ENCODE results near the gene ARL2BP. TPM values are rescaled to one million over a fixed set of nuclear protein-coding genes. Genes with fewer than 3 reads are reported as not detected.

The ARL2BP gene
- total and polyA plus RNA-seq, 2 of the 13 experiments (the other 11 are each of a cell fraction or from before 2014, with no cell fraction given) = 64.3 to 67.6 TPM

- Histone ChIP-seq H4K20me1 (ENCODE audit: insufficient read depth, low read length) (peaks cover under 1% of the 10 kb centered on the region), H3K27me3 (ENCODE audit: control insufficient read depth in 1 of 2, insufficient read depth in 2 of 2, low read length in 2 of 2) (no peaks in the 10 kb centered on the region), H3K9me3 (ENCODE audit: low read length) (no peaks in the 10 kb centered on the region), H3K36me3 (replicated peaks in 1 of 2; ENCODE audit: control insufficient read depth in 1 of 2, insufficient read depth in 2 of 2, low read length in 2 of 2) (peaks cover 33 to 57% of the 10 kb centered on the region in 2 experiments; a peak in 4 of 5 replicates), H3K79me2 (ENCODE audit: insufficient read depth, low read length) (peaks cover 3% of the 10 kb centered on the region), H3K4me1 (ENCODE audit: insufficient read depth, low read length) (peaks cover 9% of the 10 kb centered on the region), H3K4me3 (replicated peaks in 1 of 3; ENCODE audit: insufficient read depth in 1 of 3, low read depth in 2 of 3, low read length in 3 of 3) (no peak overlapping the region), H2AFZ (ENCODE audit: low read length) (no peak overlapping the region), H3K27ac (ENCODE audit: extremely low read length, insufficient read depth, low read length) (no peak overlapping the region), H3K9ac (ENCODE audit: insufficient read depth, low read depth, low read length) (no peak overlapping the region), H3K4me2 (ENCODE audit: low read depth, low read length) (no peak overlapping the region)
- in situ Hi-C loops (cut with HindIII; ENCODE audit: extremely low pct_ligation_motif_present, low pct_unique_long_range_greater_than_20kb) = no loop called here
- no peak for DNase-seq (ENCODE audit: low spot score)
- 94% methylated on average over 9 of the region's 9 CpGs for WGBS (ENCODE audit: low lambda C conversion rate)
- ChIA-PET POLR2A (interaction anchor here (0.5 to 3.1 kb wide), 2 partner anchors 9 to 19 kb away, joined by 3 to 11 read pairs; no protein-coding TSS in a partner anchor), CTCF (ENCODE audit: low intra/inter-chr PET ratio, low total read pairs) (no interaction called here)
- intact Hi-C loops (cut with micrococcal nuclease; ENCODE audit: unreplicated experiment) = no loop called here
- ATAC-seq = no peak
- TF ChIP-seq ZKSCAN1 (IDR thresholded peaks at IDR 0.05; ENCODE audit: low read length) (no peak), SMC3 (IDR thresholded peaks at IDR 0.05; ENCODE audit: low read length) (no peak), ZNF512B (CRISPR knock-in tag; IDR thresholded peaks at IDR 0.05; ENCODE audit: borderline replicate concordance) (no peak), ZNF577 (CRISPR knock-in tag; IDR thresholded peaks at IDR 0.05; ENCODE audit: borderline replicate concordance, low read depth) (no peak), ZNF101 (CRISPR knock-in tag; IDR thresholded peaks at IDR 0.05; ENCODE audit: borderline replicate concordance, low read depth) (no peak), MEF2D (CRISPR knock-in tag; IDR thresholded peaks at IDR 0.05) (no peak), HNF4G (IDR thresholded peaks at IDR 0.05; ENCODE audit: borderline replicate concordance, low read depth, low read length) (no peak), HNF4G (CRISPR knock-in tag; IDR thresholded peaks at IDR 0.05; ENCODE audit: borderline replicate concordance, low read depth) (no peak), FLYWCH1 (CRISPR knock-in tag; IDR thresholded peaks at IDR 0.05) (no peak), JUND (CRISPR knock-in tag; IDR thresholded peaks at IDR 0.05) (no peak)
- TF ChIP-seq, protein P1, sequence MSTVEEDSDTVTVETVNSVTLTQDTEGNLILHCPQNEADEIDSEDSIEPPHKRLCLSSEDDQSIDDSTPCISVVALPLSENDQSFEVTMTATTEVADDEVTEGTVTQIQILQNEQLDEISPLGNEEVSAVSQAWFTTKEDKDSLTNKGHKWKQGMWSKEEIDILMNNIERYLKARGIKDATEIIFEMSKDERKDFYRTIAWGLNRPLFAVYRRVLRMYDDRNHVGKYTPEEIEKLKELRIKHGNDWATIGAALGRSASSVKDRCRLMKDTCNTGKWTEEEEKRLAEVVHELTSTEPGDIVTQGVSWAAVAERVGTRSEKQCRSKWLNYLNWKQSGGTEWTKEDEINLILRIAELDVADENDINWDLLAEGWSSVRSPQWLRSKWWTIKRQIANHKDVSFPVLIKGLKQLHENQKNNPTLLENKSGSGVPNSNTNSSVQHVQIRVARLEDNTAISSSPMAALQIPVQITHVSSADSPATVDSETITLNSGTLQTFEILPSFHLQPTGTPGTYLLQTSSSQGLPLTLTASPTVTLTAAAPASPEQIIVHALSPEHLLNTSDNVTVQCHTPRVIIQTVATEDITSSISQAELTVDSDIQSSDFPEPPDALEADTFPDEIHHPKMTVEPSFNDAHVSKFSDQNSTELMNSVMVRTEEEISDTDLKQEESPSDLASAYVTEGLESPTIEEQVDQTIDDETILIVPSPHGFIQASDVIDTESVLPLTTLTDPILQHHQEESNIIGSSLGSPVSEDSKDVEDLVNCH (CRISPR knock-in tag; IDR thresholded peaks at IDR 0.05) = no peak
- FAIRE-seq = no peak
- BruUV-seq (replicated peaks) = no TSS peak
Measured at GRCh38 chr16:57261806-57262205, 16.7 kb downstream of the ARL2BP start.
